ENCODE data around the gene ERGIC2.
"Not testable (repeated sequence)": the region's sequence is repeated elsewhere in the genome, so short reads cannot be mapped to it uniquely, and the experiment has no call there.

ERGIC2 gene

GRCh38 chr12:29291226-29291625, 89.7 kb downstream of the ERGIC2 start:
- DNase-seq = no peak

DNA sequence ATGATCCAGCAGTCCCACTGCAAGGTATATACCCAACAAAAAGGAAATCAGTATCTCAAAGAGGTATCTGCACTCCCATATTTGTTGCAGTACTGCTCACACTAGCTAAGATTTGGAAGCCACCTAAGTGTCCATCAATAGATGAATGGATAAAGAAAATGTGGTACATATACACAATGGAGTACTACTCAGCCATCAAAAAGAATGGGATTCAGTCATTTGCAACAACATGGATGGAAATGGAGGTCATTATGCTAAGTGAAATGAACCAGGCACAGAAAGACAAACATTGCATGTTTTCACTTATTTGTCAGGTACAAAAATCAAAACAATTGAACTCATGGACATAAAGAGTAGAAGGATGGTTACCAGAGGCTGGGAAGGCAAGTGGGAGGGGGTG, 90.5 kb downstream of the ERGIC2 start:
- not testable (repeated sequence) for DNase-seq

DNA sequence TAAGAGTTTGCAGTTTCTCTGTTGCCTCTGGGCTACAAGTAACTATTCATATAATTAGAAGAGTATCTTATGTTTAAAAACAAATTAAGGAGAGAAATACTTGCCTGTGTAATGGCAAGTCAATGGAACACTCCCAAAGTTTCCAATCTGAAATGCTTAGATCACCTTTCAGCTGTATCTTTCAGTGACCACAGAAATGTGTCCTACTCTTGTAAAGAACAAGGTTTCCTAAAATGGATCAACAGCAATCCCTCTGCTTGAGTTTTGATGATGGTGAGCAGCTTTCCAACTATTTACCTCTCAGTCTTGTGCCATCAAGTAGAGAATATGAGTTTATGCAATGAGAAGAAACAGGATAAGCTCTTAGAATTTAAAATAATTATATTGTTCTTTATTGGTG, 92.9 kb downstream of the ERGIC2 start:
- no peak for DNase-seq

GRCh38 chr12:29287622-29288021, 93.3 kb downstream of the ERGIC2 start:
- DNase-seq = no peak

Measured in DMS79 (cell line).